ENCODE data around the gene CHMP2B. TPM values are rescaled to one million over a fixed set of nuclear protein-coding genes. Genes with fewer than 3 reads are reported as not detected.

The CHMP2B gene
- total and polyA plus RNA-seq, 2 donors from 2014 or later: 31.7 to 37.8 TPM

- H3K9me3 ChIP-seq (ENCODE audit: control insufficient read depth in 2 of 3, insufficient read depth in 1 of 3, low read length in 3 of 3): no peaks in the 10 kb centered on the region
- no peak overlapping the region for H3K4me3 ChIP-seq (ENCODE audit: low read length in 3 of 3)
- H3K27ac ChIP-seq (ENCODE audit: low read depth in 2 of 2, low read length in 2 of 2): no peak overlapping the region
- TF ChIP-seq CTCF (IDR thresholded peaks at IDR 0.05; ENCODE audit: borderline replicate concordance, extremely low read depth, insufficient read depth): no peak
- no peaks in the 10 kb centered on the region for H3K4me1 ChIP-seq (ENCODE audit: control insufficient read depth in 2 of 3, insufficient read depth in 2 of 3, low read depth in 1 of 3, low read length in 3 of 3)
- H3K27me3 ChIP-seq (ENCODE audit: control insufficient read depth, insufficient read depth, low read length): no peaks in the 10 kb centered on the region
- H3K9ac ChIP-seq (ENCODE audit: low read length in 3 of 3): no peak overlapping the region
- FAIRE-seq (no peak), DNase-seq (no peak)
- H3K36me3 ChIP-seq (ENCODE audit: control insufficient read depth in 2 of 3, insufficient read depth in 3 of 3, low read length in 3 of 3): no peaks in the 10 kb centered on the region
- intact Hi-C loops (cut with DNase I): no loop called here
Observed at GRCh38 chr3:87182023-87182422, 45.1 kb upstream of the CHMP2B start.

- Histone ChIP-seq H3K4me1 (ENCODE audit: control insufficient read depth in 2 of 3, insufficient read depth in 2 of 3, low read depth in 1 of 3, low read length in 3 of 3) (no peaks in the 10 kb centered on the region), H3K27ac (ENCODE audit: low read depth in 2 of 2, low read length in 2 of 2) (no peak overlapping the region), H3K36me3 (ENCODE audit: control insufficient read depth in 2 of 3, insufficient read depth in 3 of 3, low read length in 3 of 3) (no peaks in the 10 kb centered on the region), H3K9ac (ENCODE audit: low read length in 3 of 3) (no peak overlapping the region), H3K9me3 (ENCODE audit: control insufficient read depth in 2 of 3, insufficient read depth in 1 of 3, low read length in 3 of 3) (no peaks in the 10 kb centered on the region), H3K27me3 (ENCODE audit: control insufficient read depth, insufficient read depth, low read length) (no peaks in the 10 kb centered on the region), H3K4me3 (ENCODE audit: low read length in 3 of 3) (no peak overlapping the region)
- DNase-seq (no peak), FAIRE-seq (no peak)
- intact Hi-C loops (cut with DNase I): no loop called here
- no peak for TF ChIP-seq CTCF (IDR thresholded peaks at IDR 0.05; ENCODE audit: borderline replicate concordance, extremely low read depth, insufficient read depth)
Observed at GRCh38 chr3:87186608-87187159, 40.4 kb upstream of the CHMP2B start.

- Histone ChIP-seq H3K36me3 (ENCODE audit: control insufficient read depth in 2 of 3, insufficient read depth in 3 of 3, low read length in 3 of 3) (no peaks in the 10 kb centered on the region), H3K4me1 (ENCODE audit: control insufficient read depth in 2 of 3, insufficient read depth in 2 of 3, low read depth in 1 of 3, low read length in 3 of 3) (no peaks in the 10 kb centered on the region), H3K4me3 (ENCODE audit: low read length in 3 of 3) (no peak overlapping the region), H3K9me3 (ENCODE audit: control insufficient read depth in 2 of 3, insufficient read depth in 1 of 3, low read length in 3 of 3) (no peaks in the 10 kb centered on the region), H3K27ac (ENCODE audit: low read depth in 2 of 2, low read length in 2 of 2) (no peak overlapping the region), H3K27me3 (ENCODE audit: control insufficient read depth, insufficient read depth, low read length) (no peaks in the 10 kb centered on the region), H3K9ac (ENCODE audit: low read length in 3 of 3) (no peak overlapping the region)
- FAIRE-seq (no peak), DNase-seq (no peak)
- intact Hi-C loops (cut with DNase I): no loop called here
- no peak for TF ChIP-seq CTCF (IDR thresholded peaks at IDR 0.05; ENCODE audit: borderline replicate concordance, extremely low read depth, insufficient read depth)
Observed at GRCh38 chr3:87191175-87191574, 35.9 kb upstream of the CHMP2B start.

GRCh38 chr3:87191641-87192040 is 35.5 kb upstream of the CHMP2B start:
- Histone ChIP-seq H3K4me3 (ENCODE audit: low read length in 3 of 3) (no peak overlapping the region), H3K27me3 (ENCODE audit: control insufficient read depth, insufficient read depth, low read length) (no peaks in the 10 kb centered on the region), H3K4me1 (ENCODE audit: control insufficient read depth in 2 of 3, insufficient read depth in 2 of 3, low read depth in 1 of 3, low read length in 3 of 3) (no peaks in the 10 kb centered on the region), H3K9ac (ENCODE audit: low read length in 3 of 3) (no peak overlapping the region), H3K27ac (ENCODE audit: low read depth in 2 of 2, low read length in 2 of 2) (no peak overlapping the region), H3K9me3 (ENCODE audit: control insufficient read depth in 2 of 3, insufficient read depth in 1 of 3, low read length in 3 of 3) (no peaks in the 10 kb centered on the region), H3K36me3 (ENCODE audit: control insufficient read depth in 2 of 3, insufficient read depth in 3 of 3, low read length in 3 of 3) (no peaks in the 10 kb centered on the region)
- DNase-seq (no peak), FAIRE-seq (no peak)
- intact Hi-C loops (cut with DNase I): no loop called here
- TF ChIP-seq CTCF (IDR thresholded peaks at IDR 0.05; ENCODE audit: borderline replicate concordance, extremely low read depth, insufficient read depth): no peak

Data from kidney (tissue), 14 donors.